PC-9 (cell line): ENCODE measurements around the gene CYP39A1. TPM values are rescaled to one million over a fixed set of nuclear protein-coding genes. Genes with fewer than 3 reads are reported as not detected.

ENCODE experiments used
- BruUV-seq: library from RNA; stranded (reverse); fragments of 400-500 nt; replicated peaks from 2 replicates; lab custom pipeline; 2021; lab: Mats Ljungman, UMichigan
- CTCF ChIA-PET: fragments of 300-600 bp; sonication (Branson Sonifier 250); formaldehyde crosslinking; loops from one replicate; lab custom pipeline; 2022; ENCODE audit warnings: antibody characterized with exemption; lab: Charles Lee
- POLR2A ChIA-PET: fragments of 300-600 bp; sonication (Branson Sonifier 250); formaldehyde crosslinking; loops from one replicate; lab custom pipeline; 2022; ENCODE audit warnings: antibody characterized with exemption; ENCODE audit not compliant: unreplicated experiment; lab: Charles Lee
- DNase-seq, 2 experiments: peaks; one replicate each; pipeline versions ENCODE4 v3.0.0 to v3.0.0-alpha.2; 2015 to 2022; ENCODE audit warnings: mixed read lengths in 1 of 2
- H2AFZ ChIP-seq: fragments of 200-600 bp; sonication (generic); 2 replicates; pipeline ENCODE4 v1.8.1; 2017; ENCODE audit warnings: antibody characterized with exemption
- H3F3A ChIP-seq: fragments of 200-600 bp; sonication (generic); 2 replicates; pipeline ENCODE4 v1.8.1; 2017; ENCODE audit warnings: antibody characterized with exemption, mild to moderate bottlenecking, low read depth; ENCODE audit not compliant: insufficient read depth
- H3K27ac ChIP-seq: fragments of 200-600 bp; sonication (generic); 2 replicates; pipeline ENCODE4 v1.6.1; 2016; ENCODE audit warnings: mixed run types
- H3K27me3 ChIP-seq: fragments of 200-600 bp; sonication (generic); 2 replicates; pipeline ENCODE4 v1.6.1; 2016; ENCODE audit warnings: low read depth, mixed run types; ENCODE audit not compliant: insufficient read depth
- H3K36me3 ChIP-seq: fragments of 200-600 bp; sonication (generic); 2 replicates; pipeline ENCODE4 v1.6.1; 2016; ENCODE audit warnings: low read depth, mixed run types
- H3K4me1 ChIP-seq: fragments of 200-600 bp; sonication (generic); replicated peaks from 2 replicates; pipeline ENCODE4 v1.6.1; 2016; ENCODE audit warnings: mixed run types; ENCODE audit not compliant: insufficient read depth
- H3K4me2 ChIP-seq: fragments of 200-600 bp; sonication (generic); 2 replicates; pipeline ENCODE4 v1.6.1; 2017; ENCODE audit warnings: mixed run types
- H3K4me3 ChIP-seq: fragments of 200-600 bp; sonication (generic); 2 replicates; pipeline ENCODE4 v1.6.1; 2016; ENCODE audit warnings: mixed run types
- H3K79me2 ChIP-seq: fragments of 200-600 bp; sonication (generic); 2 replicates; pipeline ENCODE4 v1.6.1; 2017; ENCODE audit warnings: low read depth, mixed run types
- H3K9me2 ChIP-seq: fragments of 200-600 bp; sonication (generic); 2 replicates; pipeline ENCODE4 v1.8.1; 2017; ENCODE audit warnings: mild to moderate bottlenecking; ENCODE audit not compliant: insufficient read depth
- H3K9me3 ChIP-seq: fragments of 200-600 bp; sonication (generic); 2 replicates; pipeline ENCODE4 v1.8.1; 2016; ENCODE audit warnings: low read depth; ENCODE audit not compliant: insufficient read depth
- H4K20me1 ChIP-seq: fragments of 200-600 bp; sonication (generic); 2 replicates; pipeline ENCODE4 v1.8.1; 2017; ENCODE audit not compliant: insufficient read depth
- EZH2 ChIP-seq: fragments of 200-600 bp; sonication (generic); IDR thresholded peaks from 2 replicates; pipeline ENCODE4 v1.8.0; 2017; ENCODE audit warnings: antibody characterized with exemption, low read depth
- intact Hi-C: fragments of 100-400 bp; cut with micrococcal nuclease; formaldehyde crosslinking; loops from one replicate; pipeline ENCODE4 v1.10.0; 2022; ENCODE audit not compliant: unreplicated experiment
- total RNA-seq: library from RNA; stranded (reverse); gene quantifications from 2 replicates; pipeline ENCODE4 v1.2.3, GENCODE V29; 2021
- TF ChIP-seq, protein P1 (sequence below): fragments of 200-600 bp; sonication (generic); conservative IDR thresholded peaks from 2 replicates; pipeline ENCODE4 v1.6.1; 2017; ENCODE audit warnings: mixed run types, antibody characterized with exemption, mild to moderate bottlenecking, moderate library complexity

Gene CYP39A1
- total RNA-seq, 1 experiment from 2014 or later, result 5.6 TPM

DNA sequence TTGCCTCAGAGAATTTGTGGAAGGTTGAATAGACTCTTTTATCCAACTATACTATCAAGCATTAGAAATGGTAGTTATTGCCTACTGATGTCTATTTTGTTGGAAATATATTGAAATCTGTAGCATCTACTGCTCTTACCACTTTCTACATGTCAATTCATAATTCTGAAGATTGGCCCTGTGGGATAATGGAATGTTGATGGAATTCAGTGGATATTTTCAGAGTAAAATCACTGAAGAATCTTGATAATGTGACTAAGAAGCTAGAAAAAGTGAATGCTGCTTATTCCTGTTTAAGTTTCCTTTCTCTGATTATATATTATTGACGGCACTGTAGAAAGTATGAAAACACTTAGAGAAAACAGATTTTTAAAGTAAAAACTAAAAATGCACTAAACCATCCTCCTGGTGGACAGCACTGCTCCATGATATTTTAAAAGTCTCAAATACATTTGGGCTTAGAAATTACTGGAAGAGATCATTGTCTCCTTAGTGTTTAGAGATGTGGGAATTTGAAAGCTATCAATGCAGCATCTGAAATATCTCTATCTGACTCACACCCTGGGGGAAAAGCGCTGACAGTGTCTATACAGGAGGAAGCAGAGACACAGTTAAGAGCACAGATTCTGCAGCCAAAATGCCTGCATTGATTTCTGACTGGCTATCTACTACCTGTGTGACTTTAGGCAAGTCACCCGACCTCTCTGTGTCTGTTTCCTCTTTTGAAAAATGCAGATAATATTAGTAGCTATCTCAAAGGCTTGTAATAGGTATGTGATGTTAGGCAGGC is 123.5 kb downstream of the CYP39A1 start:
- H3K27ac ChIP-seq, result no peak overlapping the region
- no peaks in the 10 kb centered on the region for H3K36me3 ChIP-seq
- H3K27me3 ChIP-seq, result no peaks in the 10 kb centered on the region
- intact Hi-C loops, result no loop called here
- TF ChIP-seq, protein P1, sequence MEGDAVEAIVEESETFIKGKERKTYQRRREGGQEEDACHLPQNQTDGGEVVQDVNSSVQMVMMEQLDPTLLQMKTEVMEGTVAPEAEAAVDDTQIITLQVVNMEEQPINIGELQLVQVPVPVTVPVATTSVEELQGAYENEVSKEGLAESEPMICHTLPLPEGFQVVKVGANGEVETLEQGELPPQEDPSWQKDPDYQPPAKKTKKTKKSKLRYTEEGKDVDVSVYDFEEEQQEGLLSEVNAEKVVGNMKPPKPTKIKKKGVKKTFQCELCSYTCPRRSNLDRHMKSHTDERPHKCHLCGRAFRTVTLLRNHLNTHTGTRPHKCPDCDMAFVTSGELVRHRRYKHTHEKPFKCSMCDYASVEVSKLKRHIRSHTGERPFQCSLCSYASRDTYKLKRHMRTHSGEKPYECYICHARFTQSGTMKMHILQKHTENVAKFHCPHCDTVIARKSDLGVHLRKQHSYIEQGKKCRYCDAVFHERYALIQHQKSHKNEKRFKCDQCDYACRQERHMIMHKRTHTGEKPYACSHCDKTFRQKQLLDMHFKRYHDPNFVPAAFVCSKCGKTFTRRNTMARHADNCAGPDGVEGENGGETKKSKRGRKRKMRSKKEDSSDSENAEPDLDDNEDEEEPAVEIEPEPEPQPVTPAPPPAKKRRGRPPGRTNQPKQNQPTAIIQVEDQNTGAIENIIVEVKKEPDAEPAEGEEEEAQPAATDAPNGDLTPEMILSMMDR, result no peak
- no peak for TF ChIP-seq EZH2
- H3K9me2 ChIP-seq, result no peaks in the 10 kb centered on the region
- H3K9me3 ChIP-seq, result no peaks in the 10 kb centered on the region
- CTCF ChIA-PET, result no interaction called here
- no peaks in the 10 kb centered on the region for H3K4me1 ChIP-seq
- no peak for DNase-seq
- H3K79me2 ChIP-seq, result no peaks in the 10 kb centered on the region
- H3F3A ChIP-seq, result no peaks in the 10 kb centered on the region
- no peak overlapping the region for H3K4me2 ChIP-seq
- POLR2A ChIA-PET, result no interaction called here
- H2AFZ ChIP-seq, result no peak overlapping the region
- H3K4me3 ChIP-seq, result no peak overlapping the region
- H4K20me1 ChIP-seq, result no peaks in the 10 kb centered on the region
- BruUV-seq, result no TSS peak

DNA sequence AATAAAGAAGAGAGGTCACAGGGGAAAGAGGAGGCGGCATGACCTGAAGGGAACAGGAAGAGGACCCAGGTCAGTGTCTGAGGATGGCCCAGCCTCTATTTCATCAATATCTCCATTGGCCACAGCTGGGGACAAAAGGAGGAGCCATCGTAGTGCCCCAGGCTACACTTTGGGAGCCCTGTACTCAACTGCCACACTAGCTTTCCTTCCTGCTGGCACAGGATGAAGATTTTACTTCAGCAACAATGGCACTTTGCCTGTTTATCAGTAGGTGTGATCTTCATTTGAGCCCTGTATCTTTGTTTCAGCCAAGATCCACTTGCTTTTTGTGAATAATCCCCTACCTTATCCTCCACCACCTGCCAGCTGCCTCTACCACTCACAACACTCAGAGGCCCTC is 126.0 kb downstream of the CYP39A1 start:
- ChIA-PET POLR2A (no interaction called here), CTCF (no interaction called here)
- H3K4me2 ChIP-seq, result no peak overlapping the region

DNA sequence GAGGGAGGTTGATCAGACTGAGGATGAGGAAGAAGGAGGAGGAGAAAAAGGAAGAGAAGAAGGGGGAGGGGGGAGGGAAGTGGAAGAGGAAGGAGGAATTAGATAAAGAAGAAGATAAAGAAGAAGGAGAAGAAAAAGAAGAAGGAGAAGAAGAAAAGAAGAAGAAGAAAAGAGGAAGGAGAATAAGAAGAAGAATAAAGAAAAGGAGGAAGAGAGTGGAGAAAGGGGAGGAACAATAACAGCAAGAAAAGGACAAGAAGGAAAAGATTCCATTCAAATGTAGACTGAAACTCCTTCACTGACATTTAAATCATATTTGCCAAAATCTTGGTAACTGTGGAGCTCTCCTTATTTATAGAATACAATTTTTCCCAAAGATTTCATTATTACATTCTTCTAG is 127.0 kb downstream of the CYP39A1 start:
- ChIA-PET POLR2A (no interaction called here), CTCF (no interaction called here)
- H3K79me2 ChIP-seq, result no peaks in the 10 kb centered on the region
- no peaks in the 10 kb centered on the region for H3K9me3 ChIP-seq
- H3K4me3 ChIP-seq, result no peak overlapping the region
- intact Hi-C loops, result no loop called here
- TF ChIP-seq, protein P1, result no peak
- no peak for TF ChIP-seq EZH2
- H3K36me3 ChIP-seq, result no peaks in the 10 kb centered on the region
- no peaks in the 10 kb centered on the region for H3K27me3 ChIP-seq
- no peaks in the 10 kb centered on the region for H3F3A ChIP-seq
- no peak for DNase-seq
- H3K27ac ChIP-seq, result no peak overlapping the region
- no peaks in the 10 kb centered on the region for H3K4me1 ChIP-seq
- H3K4me2 ChIP-seq, result no peak overlapping the region
- no peaks in the 10 kb centered on the region for H4K20me1 ChIP-seq
- H3K9me2 ChIP-seq, result no peaks in the 10 kb centered on the region
- no TSS peak for BruUV-seq
- H2AFZ ChIP-seq, result no peak overlapping the region

More for the DNA sequence above, 126.0 kb downstream of the CYP39A1 start:
- H4K20me1 ChIP-seq, result no peaks in the 10 kb centered on the region
- H3K36me3 ChIP-seq, result no peaks in the 10 kb centered on the region
- H3K9me3 ChIP-seq, result no peaks in the 10 kb centered on the region
- H3K27ac ChIP-seq, result no peak overlapping the region
- no peaks in the 10 kb centered on the region for H3K27me3 ChIP-seq
- TF ChIP-seq, protein P1, result no peak
- no peak for TF ChIP-seq EZH2
- H3K79me2 ChIP-seq, result no peaks in the 10 kb centered on the region
- no peaks in the 10 kb centered on the region for H3K9me2 ChIP-seq
- no peaks in the 10 kb centered on the region for H3K4me1 ChIP-seq
- H2AFZ ChIP-seq, result no peak overlapping the region
- H3F3A ChIP-seq, result no peaks in the 10 kb centered on the region
- no peak for DNase-seq
- intact Hi-C loops, result no loop called here
- BruUV-seq, result no TSS peak
- H3K4me3 ChIP-seq, result no peak overlapping the region
